GM21576 (cell line): ENCODE results near the gene LRRC4C.

Experiments
- ATAC-seq: cut with Tn5 transposase; IDR thresholded peaks from one replicate; pipeline ENCODE4 v1.9.1; 2021; ENCODE audit warnings: mild to moderate bottlenecking, moderate library complexity; ENCODE audit not compliant: unreplicated experiment

LRRC4C gene

DNA sequence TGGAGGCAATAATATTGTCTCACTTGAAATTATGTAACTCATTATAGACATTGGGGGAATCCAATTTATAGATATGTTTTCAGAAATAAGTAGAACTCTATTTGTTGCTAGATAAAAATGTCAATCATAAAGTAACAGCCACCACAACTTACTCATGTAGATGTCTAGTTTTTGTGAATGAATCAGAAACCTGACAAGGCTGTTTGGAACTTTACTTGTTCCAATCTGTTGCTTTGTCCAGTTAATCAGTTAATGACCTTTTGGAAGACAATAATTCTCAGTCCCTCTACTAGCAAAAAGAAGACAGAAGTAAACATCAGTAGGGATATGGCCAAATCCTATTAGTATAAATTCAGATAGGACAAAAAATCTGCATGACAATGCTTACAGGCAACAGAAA is 1143.3 kb downstream of the LRRC4C start:
- no peak for ATAC-seq

DNA sequence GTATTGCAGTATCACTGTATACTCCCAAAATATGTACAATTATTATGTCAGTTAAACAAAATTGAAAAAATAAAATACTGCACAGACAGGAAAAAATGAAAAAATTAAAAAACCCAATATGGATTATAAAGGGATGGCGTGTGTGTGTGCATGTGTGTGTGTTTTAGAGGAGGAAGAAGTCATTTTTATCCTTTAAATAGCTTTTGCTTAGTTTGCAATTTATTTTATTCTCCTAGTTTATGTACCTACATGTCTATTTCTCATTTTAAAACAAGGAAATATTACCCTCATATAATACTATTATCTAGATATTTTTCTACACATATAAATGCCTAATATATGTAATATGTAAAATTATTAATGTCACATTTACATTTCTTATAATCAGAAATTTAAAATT is 1144.3 kb downstream of the LRRC4C start:
- no peak for ATAC-seq

DNA sequence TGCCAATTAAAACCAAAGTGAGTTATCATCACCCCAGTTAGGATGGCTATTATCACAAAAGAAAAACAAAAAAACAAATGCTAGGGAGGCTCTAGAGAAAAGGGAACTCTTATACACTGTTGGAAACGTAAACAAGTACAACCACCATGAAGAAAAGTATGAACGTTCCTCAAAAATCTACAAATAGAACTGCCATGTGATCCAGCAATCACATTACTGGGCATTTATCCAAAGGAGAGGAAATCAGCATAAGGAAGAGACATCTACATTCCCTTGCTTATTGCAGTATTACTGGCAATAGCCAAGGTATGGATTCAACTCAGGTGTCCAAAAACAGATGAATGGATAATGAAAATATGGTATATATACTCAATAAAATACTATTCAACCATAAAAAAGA is 1145.1 kb downstream of the LRRC4C start:
- no peak for ATAC-seq

DNA sequence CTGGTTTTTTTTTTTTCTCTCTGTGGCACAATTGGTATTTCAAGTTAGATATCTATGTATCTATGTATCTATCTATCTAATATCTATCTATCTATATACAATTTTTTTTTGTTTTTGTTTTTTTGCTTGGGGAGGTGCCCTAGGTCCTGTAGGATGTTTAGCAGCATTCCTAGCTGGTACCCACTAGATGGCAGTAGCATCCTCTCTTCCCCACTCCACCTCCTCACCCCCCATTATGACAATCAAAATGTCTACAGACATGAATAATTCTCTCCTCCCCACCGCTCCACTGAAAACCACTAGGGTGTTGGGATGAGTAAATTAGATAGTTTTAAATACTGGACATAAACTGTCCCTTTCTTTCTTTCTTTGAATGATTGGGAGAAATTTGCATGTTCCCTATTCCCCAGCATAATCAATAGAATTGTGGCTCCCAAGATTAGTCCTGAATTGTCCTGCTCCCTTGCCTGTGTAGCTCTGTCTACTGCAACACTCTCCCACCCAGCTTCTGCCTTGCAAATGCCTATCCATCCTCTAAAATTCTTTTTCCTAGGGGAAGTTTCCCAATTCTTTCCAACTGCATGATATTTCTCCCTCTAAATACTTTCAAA is 1152.4 kb downstream of the LRRC4C start:
- peak; percentile 73 for ATAC-seq

DNA sequence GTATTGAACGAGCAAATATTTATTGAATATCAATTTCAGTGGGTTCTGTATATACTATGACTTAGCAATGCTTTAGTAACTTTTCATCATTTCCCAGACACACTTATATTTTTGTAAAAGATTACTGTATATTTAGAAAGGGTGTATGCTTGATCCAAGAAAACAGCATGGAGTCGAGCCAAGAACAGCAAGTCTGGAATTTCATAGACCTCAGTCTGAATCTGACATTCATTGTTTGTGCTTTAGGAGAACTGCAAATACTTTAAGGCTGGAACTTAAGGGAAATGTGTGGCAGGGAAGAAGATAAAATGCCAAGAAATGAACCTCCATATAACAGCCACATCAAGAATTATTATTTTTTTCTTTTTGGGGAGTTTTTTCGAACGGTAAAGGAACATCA is 1156.8 kb downstream of the LRRC4C start:
- no peak for ATAC-seq

DNA sequence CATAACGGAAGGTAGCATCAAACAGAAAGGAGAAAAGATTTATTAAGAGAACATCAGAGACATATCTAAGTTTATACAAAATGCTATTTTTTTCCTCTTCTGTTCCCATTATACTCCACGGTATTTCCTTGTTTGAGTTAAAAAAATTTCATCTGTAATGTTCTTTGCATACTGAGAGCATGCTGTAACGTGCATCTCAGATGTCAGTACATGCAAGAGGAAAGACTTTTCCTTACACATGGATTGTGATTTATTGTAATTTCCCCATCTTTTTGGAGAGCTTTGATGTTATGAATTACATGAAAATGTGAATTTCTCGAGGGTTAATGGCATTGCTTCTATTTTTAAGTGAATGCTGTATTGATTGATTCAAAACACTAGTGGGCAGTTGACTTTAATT is 1164.0 kb downstream of the LRRC4C start:
- no peak for ATAC-seq

DNA sequence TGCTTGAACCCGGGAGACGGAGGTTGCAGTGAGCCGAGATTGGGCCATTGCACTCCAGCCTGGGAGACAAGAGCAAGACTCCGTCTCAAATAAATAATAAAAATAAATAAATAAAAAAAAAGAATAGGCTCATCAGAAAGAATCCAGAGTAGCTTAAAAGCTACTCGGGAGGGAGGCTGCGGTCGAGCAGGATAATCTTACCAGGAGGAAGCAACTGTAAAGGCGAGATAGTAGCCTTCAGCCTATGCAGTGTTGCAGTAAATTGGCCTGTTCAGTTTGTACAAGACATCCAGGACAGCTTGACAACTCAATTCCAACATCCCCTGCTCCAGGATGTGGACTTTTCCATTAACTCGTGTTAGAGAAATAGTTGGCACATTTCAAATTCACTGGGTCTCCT is 1164.7 kb downstream of the LRRC4C start:
- ATAC-seq = no peak

DNA sequence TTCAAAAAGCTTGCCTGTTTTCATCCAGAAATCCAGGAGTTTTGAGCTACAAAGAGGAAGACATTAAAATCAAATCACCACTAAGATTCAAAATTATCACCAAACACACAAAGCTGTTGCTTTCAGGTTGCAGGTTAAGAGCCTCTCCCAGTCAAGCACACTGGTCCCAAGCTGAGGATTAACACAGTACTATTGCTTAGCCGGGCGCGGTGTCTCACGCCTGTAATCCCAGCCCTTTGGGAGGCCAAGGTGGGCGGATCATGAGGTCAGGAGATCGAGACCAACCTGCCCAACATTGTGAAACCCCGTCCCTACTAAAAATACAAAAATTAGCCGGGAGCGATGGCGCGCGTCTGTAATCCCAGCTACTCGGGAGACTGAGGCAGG is 1165.1 kb downstream of the LRRC4C start:
- peak; percentile 16 for ATAC-seq

DNA sequence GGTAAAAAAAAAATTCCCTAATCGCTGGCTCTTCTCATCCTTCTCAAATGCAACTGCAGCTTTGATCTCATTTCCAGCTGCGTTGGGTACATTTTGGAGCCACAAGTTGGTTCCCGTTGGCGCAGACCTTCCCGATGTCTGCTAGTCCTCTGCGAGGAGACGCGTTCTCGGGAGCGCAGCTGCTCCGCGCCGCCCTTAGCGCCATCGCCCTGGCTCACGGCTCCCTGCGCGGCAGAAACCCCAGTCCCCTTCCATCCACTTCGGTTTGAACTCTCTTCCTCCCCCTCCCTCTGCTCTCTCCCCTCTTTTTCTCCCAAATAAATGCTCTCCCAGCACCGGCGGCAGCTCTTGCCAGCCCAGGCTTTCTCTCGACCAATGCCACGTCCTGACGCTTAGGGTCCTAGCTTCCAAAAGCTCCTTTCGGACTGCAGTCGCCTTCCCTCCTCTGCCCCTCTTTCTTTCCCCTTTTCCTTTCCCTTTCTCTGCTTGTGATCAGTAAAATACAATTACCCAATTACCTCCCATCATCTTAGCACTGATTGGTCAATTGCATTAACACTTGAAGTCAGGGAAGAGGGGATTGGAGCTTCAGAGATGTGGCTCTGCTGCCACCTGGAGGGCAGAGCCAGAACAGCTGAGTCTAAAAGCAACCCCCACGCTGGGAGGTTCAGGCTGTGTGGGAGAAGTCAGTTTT is 1165.7 kb downstream of the LRRC4C start:
- peak; percentile 92 for ATAC-seq

DNA sequence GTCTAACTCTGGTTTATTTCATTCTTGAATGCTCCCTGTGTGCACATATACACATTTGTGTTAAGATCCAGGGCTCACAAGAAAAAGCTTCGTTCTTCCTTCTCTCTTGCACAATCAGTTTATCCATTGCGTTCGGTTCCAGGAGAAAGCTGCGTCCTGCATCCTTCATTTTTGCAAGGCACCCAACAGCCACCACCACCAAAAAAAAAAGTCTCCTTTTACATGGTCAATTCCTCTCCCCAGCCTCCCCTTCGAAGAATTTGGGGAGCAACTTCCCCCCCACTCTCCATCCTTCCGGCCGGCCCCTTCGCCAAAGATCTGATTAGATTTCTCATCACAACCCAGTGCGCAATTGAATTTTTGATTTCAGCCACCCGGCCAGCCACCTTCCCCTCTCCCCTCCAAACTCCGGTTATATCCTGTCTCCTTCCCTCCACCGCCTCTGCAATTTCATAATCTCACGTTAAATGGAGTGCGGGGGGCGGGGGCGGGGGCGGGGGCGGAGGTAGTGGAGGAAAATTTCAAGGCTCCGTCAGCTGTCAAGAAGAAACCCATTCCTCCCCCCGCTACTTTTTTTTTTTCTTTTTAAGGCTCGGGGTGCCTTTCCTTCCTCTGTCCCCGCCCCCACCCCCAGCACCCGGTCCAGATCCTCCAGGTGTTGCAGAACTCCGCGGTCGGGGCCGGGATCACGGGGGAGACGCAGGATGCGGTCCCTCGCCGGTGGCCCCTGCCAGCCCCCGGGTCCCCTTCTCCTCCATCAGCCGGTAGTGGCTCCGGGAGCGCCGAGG is 1166.5 kb downstream of the LRRC4C start:
- ATAC-seq = no peak

DNA sequence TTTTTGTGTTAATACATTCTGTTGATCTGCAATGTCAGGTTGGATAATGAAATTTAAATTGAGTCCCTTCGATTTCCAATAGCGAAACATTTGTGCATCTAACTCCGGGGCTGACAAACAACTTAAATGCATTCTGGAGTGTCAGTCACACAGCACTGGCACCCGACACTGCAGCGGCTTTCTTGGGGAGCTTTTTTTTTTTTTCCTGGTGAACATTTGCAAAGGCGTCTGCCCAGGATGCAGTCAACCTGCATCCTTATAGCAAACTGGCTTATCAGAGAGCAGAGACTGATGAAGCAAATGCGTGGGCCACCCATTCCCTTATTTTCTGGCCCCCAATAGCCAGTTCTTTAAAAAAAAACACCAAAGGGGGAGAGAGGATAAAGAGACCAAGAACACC is 1167.7 kb downstream of the LRRC4C start:
- ATAC-seq = no peak

DNA sequence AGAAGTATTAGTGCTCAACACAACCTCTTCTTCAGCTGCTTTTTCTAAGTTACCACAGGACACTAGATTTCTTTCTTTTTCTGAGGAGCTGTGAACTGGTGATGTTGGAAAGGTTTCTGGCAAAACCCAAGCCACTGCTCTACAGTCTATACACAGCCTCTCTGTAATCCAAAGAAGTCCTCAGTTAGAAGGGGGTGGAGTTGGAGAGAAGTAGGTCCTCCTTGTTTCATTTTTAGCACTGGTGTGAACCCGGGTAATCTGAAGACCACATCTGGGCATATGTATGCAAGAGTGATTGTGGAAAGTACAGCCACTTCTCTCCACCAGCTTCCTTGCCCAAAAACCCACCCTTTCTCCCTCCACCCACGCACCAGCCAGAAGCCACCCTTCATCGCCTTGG is 1168.1 kb downstream of the LRRC4C start:
- ATAC-seq = no peak

DNA sequence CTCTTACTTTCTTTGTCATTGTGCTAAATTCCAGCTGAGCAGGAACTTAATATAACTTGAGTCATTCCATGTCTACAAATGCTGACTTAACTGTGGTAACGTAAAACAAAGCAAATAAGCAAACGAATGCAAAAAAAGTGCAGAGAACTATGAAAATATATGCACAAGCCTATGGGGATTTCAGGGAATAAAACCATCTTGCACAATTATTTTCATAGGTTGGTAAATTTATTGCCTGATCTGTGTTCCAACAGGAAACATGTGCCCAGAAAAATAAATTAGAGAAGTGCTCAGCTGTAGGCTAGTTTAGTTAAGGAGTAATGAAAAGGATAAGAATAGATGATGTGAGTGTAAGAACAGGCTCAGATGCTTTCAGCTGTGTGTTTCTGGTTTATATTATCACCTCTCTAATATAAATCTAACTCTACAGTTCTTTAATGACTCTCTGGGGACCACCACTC is 1169.3 kb downstream of the LRRC4C start:
- ATAC-seq = no peak

DNA sequence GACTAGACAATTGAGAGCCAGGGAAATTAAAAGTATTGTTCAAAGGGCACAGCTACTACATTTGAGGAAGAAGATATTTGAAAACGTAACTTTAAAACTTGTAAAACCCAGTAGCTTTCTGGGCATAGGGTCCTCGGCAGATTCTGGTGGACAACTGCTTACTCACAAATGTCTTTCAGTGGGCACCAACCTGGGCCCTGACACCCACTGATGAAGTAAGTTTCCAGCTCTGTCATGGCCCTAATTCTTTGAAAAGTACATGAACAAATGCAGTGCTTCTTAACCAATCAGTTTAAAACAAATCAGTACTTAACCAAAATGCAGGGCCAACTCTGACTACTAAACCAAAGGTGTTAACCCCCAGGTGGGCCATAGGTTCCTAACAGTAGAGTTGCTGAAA is 1170.1 kb downstream of the LRRC4C start:
- ATAC-seq = no peak

DNA sequence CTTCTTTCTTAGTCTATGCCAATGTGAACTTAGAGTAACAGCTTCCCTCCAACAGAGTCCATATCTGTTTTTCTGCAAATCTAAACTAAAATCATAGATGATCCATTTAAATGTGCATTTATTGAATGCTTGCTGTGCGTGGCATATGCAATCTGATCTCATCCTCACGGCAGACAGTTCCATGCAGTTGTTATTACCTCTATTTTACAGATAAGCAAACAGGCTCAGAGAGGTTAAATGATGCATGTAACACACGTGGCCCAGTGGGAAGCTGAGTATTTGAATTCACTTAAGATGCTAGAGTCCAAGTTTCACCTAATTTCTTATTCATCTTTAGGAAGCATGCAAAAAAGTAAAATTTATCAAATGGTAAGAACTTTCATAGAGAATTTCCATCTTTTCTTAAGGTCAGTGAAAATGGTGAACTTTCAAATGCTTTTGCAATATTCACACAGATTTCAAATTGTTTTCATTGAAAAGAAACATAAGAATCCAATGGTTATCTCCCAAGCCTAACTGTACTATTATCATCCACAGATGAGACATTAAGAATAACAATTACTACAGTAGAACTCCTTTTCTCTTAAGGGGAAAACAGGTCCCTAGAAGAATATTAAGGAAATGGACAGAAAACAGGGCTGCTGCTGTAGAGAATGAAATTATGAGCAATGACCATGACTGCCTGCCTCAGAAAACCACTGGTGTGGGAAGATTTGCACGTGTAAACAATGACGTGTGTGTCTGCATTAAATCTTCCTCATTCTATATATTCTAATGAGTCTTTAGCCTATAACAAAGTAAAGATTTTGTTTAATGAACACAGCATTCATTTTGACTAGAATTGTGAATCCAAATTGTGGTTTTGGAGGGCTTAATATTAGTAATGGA is 1171.3 kb downstream of the LRRC4C start:
- no peak for ATAC-seq

DNA sequence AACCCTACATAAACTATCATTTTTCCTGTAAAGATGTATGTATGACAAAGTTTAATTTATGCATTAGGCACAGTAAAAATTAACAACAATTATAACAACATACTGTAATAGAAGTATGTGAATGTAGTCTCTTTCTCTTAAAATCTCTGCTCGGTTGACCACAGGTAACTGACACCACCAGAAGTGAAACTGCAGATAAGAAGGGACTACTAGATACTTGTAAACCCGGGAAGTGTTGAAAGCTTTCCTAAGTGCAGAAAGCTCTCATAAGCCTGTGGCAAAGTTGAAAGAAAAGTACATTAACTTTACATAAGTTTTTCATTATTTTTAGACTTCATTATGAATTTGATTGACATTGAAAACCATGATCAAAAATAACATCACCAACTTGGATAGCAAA is 1173.3 kb downstream of the LRRC4C start:
- no peak for ATAC-seq

DNA sequence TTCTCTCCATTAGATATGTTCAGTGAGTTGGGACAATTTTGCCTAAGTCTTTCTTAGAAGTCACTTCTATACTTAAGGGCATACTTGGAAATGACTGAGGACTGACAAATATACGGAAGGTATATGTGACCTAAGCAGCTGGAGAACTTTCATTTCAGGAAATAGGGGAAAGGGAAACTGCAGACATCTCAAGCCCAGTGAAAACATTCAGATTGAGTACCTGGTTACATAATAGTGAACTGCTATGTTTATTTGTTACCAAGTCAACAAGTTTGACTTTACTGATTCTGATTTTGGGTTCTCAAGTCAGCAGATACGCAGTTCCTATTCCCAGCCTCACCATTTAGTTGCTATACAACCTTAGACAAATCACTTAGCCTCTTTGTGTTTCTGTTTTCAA is 1173.9 kb downstream of the LRRC4C start:
- no peak for ATAC-seq

DNA sequence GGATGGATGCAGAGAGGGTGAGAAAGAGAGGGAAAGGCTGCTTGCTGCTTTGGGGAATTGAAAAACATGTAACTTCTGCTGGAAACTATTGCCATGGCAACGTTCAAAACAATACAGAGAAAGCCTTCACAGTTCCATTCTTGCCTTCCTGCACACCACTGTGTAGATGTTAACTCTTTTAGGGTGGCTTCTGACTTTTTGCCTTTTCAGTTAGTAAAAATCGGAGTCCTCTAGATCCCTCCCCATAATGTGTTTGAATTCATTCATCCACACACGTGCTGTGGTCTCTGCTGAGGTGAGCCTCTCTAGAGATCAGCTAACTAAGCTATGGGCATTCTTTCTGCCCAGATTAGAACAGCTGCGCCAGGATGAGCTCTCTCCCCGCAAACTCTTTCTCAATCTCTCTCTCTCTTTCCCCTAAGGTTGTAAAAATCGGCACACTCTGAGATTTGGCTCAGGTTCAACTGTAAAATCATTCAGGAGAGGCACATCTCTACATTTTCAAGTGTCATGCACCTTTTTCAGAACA is 1178.3 kb downstream of the LRRC4C start:
- ATAC-seq = no peak

DNA sequence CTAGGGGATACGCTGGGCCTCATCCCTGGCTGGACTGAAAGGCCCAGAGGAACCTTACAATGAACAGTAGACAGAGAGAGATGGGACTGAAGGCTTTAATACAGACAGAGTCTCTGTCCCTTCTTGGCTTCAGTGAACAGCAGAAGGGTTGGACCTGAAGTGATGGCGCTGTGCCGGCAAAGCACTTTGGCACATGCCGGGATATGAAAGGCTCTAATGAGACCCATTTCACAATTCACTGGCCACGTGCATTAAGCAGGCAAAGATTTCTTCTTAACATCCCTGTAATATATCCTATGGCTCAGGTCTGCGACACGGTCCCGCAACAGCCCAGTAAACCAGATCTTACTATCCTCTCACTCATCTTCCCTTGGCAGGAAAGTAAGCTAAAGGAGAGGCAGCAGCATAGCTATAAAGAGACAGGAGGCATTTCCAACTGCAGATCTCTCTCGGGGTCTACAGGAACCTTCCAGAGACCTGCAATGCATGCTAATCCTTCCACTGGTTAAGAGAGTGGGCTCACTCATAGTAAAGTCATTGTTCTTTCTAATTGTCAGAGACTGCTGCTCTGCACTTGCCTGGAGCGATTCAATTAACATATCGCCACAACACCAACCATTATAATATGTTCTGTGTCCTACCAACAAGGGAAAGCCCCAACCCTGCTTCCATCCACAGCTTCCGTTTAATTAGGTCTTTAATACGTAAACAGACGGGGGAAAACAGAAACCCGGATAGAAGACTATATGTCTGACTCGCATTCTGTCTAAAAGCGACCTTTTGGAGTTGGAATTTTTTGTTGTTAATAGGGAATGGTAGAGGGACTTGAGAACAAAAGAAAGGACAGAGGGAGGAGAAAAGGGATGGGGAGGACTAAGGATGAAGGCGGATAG is 1179.0 kb downstream of the LRRC4C start:
- ATAC-seq = no peak

DNA sequence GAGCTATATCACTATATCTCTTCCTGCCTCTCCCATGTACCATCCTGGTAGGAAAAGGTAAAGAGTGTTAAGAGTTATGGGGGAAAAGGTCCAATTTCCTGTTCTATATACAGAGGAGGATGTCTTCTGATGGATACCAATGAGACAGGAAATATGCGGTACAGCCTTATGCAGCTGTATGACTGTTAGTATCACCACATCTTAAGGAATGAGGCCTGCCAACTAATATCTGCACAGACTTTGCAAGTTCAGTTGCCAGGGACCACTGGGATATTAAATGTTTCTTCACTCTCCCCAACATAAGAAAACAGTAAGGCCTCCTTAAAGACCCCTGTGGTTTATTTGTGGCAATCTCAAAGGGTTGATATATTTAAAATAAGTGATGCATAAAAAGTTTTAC is 1182.5 kb downstream of the LRRC4C start:
- no peak for ATAC-seq
